Measurements from ENCODE around the gene YTHDF1.

Gene YTHDF1

DNA sequence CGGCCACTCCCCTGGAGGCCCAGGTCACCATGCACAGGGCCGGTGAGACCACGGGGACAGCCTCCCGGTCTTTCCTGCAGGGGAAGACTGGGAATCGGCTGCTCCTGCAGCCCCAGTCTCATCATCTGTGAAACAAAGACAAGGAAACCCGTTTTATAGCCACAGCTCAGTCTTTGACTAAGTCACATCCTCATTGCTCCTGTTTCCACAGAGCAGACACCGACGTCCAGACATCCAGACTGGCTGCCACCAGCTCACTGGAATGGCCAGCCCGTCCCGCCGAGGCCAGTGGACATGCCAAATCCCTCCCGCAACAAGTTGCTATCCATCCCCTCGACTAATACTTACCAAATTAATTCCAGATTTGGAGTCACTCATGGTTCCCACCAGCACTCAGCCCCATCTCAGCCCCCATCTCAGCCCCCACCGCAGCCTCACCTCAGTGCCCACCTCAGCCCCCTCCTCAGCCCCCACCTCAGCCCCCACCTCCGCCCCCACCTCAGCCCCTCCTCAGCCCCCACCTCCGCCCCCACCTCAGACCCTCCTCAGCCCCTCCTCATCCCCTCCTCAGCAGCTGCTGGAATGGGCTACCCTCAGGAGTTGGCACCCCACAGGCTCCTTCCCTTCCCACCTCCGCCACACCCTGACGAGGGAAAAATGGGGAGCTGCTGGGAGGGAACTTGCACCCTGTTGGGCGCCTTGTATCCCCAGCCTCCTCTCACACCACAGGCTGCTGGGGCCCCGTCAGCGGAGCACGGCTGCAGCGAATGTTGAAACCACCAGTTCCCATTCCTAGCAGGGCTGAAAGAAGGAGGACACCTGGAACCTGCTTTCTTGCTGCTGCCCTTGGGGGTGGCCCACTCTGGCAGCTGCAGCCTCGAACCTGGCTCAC lies 48.7 kb downstream of the YTHDF1 start:
- TF ChIP-seq, protein P1, sequence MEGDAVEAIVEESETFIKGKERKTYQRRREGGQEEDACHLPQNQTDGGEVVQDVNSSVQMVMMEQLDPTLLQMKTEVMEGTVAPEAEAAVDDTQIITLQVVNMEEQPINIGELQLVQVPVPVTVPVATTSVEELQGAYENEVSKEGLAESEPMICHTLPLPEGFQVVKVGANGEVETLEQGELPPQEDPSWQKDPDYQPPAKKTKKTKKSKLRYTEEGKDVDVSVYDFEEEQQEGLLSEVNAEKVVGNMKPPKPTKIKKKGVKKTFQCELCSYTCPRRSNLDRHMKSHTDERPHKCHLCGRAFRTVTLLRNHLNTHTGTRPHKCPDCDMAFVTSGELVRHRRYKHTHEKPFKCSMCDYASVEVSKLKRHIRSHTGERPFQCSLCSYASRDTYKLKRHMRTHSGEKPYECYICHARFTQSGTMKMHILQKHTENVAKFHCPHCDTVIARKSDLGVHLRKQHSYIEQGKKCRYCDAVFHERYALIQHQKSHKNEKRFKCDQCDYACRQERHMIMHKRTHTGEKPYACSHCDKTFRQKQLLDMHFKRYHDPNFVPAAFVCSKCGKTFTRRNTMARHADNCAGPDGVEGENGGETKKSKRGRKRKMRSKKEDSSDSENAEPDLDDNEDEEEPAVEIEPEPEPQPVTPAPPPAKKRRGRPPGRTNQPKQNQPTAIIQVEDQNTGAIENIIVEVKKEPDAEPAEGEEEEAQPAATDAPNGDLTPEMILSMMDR (IDR thresholded peaks at IDR 0.05; ENCODE audit: insufficient read depth, low read depth, low read length, missing control alignments): no peak

DNA sequence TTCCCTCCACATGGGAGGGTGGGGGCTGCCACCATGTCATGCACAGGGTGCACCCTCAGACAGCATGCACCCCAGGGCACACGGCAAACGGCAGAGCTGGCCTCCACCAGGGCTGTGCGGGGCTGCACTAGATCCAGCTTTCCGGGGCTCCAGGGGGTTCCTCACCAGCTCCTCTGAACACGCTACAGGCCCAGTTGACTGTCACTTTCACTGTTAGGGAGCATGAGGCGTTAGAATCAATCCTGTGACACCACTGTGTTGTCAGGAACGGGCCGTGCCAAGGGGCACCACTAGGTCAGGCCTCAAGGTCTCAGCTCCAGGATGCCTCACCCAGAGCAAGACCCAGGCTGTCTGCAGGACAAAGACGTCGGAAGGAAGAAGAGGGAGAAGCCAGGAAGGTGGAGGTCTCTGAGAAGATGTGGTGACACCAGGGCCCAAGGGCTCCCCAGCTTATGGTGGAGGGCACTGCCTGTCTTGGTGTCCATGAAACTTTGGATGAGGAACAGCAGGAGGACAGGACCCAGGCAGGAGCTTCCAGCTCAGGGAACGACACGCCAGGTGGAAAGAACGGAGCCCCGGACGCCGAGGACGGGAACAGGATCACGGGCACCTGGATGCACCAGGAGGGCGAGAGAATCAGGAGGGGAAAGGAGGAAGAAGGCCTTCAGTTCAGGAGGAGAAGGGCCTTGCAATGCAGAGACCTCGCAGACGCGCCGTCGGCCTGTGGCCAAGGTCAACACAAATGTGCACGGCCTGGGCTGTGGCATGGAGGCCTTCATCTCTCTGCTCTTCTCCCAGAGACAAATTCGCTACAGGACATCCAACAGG lies 49.5 kb downstream of the YTHDF1 start:
- TF ChIP-seq, protein P1 (IDR thresholded peaks at IDR 0.05; ENCODE audit: insufficient read depth, low read depth, low read length, missing control alignments): no peak
- H3K4me3 ChIP-seq (ENCODE audit: low read length): no peak overlapping the region
- no peak for DNase-seq (ENCODE audit: low read depth)

More for the DNA sequence above, 48.7 kb downstream of the YTHDF1 start:
- DNase-seq (ENCODE audit: low read depth): no peak
- H3K4me3 ChIP-seq (ENCODE audit: low read length): no peak overlapping the region

DNA sequence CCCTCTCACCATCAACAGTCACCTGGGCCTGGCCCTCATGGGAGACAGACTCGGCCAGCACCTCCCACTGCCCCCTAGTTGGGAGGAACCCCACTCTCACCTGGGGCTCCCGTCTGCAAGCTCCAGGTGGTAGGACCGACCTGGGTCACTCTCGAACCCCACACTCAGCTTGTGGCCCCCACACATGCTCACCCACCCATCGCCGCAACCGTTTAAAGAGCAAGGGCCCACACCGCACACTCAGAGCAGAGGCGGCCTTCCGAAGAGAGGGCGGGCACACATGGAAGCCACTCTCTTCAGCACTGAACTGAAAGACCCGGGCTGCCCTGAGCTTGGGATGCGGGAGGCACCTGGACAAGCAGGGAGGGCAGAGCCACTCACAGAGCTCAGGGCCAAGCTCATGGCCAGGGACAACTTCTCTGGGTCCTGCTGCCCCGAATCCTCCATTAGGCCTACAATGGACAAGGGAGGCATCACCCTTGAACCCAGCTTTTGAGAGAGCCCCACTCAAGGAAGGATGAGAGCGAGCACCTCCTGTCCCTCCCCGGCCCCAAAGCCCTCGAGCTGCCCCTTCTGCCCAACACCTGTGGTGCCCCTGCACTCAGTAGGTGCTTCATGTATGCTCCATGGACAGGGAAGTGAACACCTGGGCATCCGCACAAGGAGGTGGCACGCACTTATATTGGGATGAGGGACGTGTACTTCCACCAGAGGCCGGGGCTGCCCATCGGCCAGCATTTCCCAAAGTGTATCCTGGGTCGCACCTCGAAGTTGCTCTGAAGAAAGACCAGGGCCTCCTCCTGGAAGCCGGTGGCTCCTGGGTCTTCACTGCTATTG lies 50.4 kb downstream of the YTHDF1 start:
- DNase-seq (ENCODE audit: low read depth): no peak
- no peak overlapping the region for H3K4me3 ChIP-seq (ENCODE audit: low read length)
- TF ChIP-seq, protein P1 (IDR thresholded peaks at IDR 0.05; ENCODE audit: insufficient read depth, low read depth, low read length, missing control alignments): no peak

GRCh38 chr20:63164484-63165355 lies 51.2 kb downstream of the YTHDF1 start:
- no peak overlapping the region for H3K4me3 ChIP-seq (ENCODE audit: low read length)
- DNase-seq (ENCODE audit: low read depth): no peak
- TF ChIP-seq, protein P1 (IDR thresholded peaks at IDR 0.05; ENCODE audit: insufficient read depth, low read depth, low read length, missing control alignments): no peak

DNA sequence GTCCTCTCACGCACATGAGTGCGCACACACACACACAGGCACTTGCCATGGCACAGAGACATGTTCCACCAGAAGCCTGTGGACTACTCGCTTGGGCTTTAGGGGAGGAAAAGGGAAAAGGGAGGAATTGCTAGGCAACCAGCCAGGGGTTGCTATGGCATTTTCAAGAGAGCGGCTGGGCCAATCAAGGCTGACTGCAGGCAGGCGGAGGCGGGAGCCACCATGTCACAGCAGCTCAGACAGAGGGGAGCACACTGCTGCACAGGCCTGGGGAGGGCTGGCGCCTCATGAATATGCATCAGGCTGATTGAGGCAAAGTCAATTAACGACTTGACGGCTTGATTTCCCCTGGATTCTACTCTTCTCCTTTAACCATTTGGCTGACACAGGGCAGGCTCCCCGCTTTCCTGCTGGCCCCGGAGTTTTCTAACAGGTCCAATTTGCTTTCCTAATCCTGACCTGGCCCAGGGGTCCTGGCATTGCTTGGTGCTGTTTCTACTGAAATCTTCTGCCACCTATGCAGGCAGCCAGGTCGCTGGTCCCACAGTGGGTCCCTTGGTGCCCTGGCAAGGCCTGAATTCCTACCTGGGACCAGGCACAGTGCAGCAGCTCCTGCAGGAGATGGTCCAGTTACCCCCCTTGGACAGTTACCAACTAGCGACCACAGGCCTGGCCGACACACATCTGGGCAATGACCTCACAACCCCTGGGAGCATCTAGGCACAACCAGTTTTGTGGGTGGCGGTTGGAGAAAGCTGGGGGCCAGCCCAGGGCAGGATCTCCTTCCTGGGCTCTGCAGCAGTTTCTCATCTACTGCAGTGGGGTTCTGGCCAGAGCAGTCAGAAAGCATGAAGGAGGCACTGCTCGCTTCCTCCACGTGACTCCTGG lies 52.1 kb downstream of the YTHDF1 start:
- TF ChIP-seq, protein P1 (IDR thresholded peaks at IDR 0.05; ENCODE audit: insufficient read depth, low read depth, low read length, missing control alignments): no peak

More for the DNA sequence above, 52.1 kb downstream of the YTHDF1 start:
- H3K4me3 ChIP-seq (ENCODE audit: low read length): no peak overlapping the region
- DNase-seq (ENCODE audit: low read depth): no peak

Data from epithelial cell of esophagus (primary cell).